ENCODE measurements around the gene KCNQ5.

KCNQ5 gene

DNA sequence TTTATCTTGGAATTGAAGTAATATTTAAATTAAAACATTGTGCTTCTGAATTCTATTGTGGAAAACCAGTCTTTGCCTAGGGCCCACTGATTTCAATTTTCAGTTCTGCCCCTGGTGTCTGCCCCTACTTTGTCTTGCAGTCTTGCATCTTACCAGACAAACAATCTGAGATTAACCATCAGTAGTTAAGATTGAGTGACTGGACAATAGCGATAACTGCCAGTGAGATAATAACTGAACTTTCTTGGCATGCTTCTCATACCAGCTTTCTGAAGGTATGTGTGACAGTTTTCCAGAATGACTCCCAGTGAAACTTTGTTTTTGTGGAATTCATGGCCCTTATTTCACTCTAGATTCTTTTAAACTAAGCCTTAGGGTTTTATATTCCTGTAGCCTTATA, 53.5 kb downstream of the KCNQ5 start:
- no peaks in the 10 kb centered on the region for H3K27me3 ChIP-seq (ENCODE audit: control insufficient read depth, insufficient read depth, low read length)
- no peak overlapping the region for H3K27ac ChIP-seq (ENCODE audit: low read length)
- H3K9me3 ChIP-seq (ENCODE audit: control insufficient read depth, insufficient read depth, low read length): no peaks in the 10 kb centered on the region
- H3K4me3 ChIP-seq (ENCODE audit: low read length): no peak overlapping the region
- WGBS (ENCODE audit: insufficient coverage, insufficient read length): no CpG with 5 or more reads among the region's 1 CpG
- H3K36me3 ChIP-seq (ENCODE audit: control insufficient read depth, insufficient read depth, low read length): no peaks in the 10 kb centered on the region
- H3K4me1 ChIP-seq (ENCODE audit: control insufficient read depth, insufficient read depth, low read length): no peaks in the 10 kb centered on the region
- DNase-seq (ENCODE audit: low read depth, low spot score): no peak

DNA sequence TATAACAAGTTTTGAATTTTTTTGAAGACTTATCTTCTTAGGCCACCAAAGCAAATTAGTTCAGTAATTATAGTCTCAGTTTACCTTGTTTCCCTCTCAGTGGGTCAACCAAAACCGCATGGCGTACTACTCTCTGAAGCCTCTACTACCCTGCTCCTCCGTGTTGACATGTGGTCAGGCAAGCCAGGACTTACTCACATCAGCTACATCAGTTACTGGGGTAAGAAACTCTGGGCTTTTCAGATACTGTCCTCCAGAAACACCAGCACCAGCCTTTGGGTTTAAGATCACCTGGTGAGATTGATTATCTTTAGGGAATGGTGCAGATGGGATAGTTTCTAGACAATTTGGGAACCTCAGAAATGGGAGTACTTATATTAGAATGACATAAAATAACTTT, 55.1 kb downstream of the KCNQ5 start:
- WGBS (ENCODE audit: insufficient coverage, insufficient read length): no CpG with 5 or more reads among the region's 3 CpGs

DNA sequence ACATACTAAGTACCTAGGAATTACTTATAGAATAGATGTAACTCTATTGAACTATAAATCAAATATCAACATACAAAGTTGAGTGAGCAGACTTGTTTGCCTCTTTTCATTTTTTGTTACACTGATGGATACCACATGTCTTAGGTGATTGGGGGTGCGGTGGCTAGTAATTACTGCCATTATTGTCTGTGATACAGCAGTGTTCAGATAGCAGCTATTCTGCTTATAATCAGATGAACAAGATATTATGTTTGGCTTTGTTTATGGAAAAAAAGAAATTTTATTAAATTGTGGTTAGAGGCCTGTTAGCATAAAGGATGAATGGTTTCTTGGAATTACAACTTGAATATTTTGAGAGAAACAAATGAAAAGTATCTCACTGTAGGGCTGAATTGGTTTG, 55.9 kb downstream of the KCNQ5 start:
- Histone ChIP-seq H3K36me3 (ENCODE audit: control insufficient read depth, insufficient read depth, low read length) (no peaks in the 10 kb centered on the region), H3K27me3 (ENCODE audit: control insufficient read depth, insufficient read depth, low read length) (no peaks in the 10 kb centered on the region), H3K4me1 (ENCODE audit: control insufficient read depth, insufficient read depth, low read length) (no peaks in the 10 kb centered on the region), H3K9me3 (ENCODE audit: control insufficient read depth, insufficient read depth, low read length) (no peaks in the 10 kb centered on the region), H3K27ac (ENCODE audit: low read length) (no peak overlapping the region), H3K4me3 (ENCODE audit: low read length) (no peak overlapping the region)
- DNase-seq (ENCODE audit: low read depth, low spot score): no peak
- WGBS (ENCODE audit: insufficient coverage, insufficient read length): no CpG with 5 or more reads among the region's 1 CpG

More for the DNA sequence above, 55.1 kb downstream of the KCNQ5 start:
- no peak for DNase-seq (ENCODE audit: low read depth, low spot score)
- H3K4me1 ChIP-seq (ENCODE audit: control insufficient read depth, insufficient read depth, low read length): no peaks in the 10 kb centered on the region
- H3K4me3 ChIP-seq (ENCODE audit: low read length): no peak overlapping the region
- H3K9me3 ChIP-seq (ENCODE audit: control insufficient read depth, insufficient read depth, low read length): no peaks in the 10 kb centered on the region
- no peak overlapping the region for H3K27ac ChIP-seq (ENCODE audit: low read length)
- H3K36me3 ChIP-seq (ENCODE audit: control insufficient read depth, insufficient read depth, low read length): no peaks in the 10 kb centered on the region
- no peaks in the 10 kb centered on the region for H3K27me3 ChIP-seq (ENCODE audit: control insufficient read depth, insufficient read depth, low read length)

DNA sequence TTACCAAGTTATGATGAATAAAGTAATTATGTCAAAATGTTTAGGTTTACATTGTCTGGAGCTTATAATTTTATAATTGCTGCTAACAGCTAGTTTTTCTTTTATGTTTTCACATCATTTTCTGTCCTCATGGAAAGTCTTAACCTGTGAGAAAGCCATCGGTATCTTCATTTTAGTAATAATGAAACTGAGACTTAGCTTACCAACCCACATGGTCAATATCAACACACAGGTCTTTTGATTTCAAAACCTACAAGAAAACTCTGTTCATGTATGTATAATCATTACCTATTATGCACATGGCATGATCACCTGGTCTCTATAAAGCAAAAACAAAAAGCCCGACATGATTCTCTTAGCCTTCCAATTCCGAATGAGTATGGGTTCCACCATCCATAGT, 61.9 kb downstream of the KCNQ5 start:
- no peaks in the 10 kb centered on the region for H3K4me1 ChIP-seq (ENCODE audit: control insufficient read depth, insufficient read depth, low read length)
- H3K4me3 ChIP-seq (ENCODE audit: low read length): no peak overlapping the region
- no peaks in the 10 kb centered on the region for H3K27me3 ChIP-seq (ENCODE audit: control insufficient read depth, insufficient read depth, low read length)
- no peak overlapping the region for H3K27ac ChIP-seq (ENCODE audit: low read length)
- DNase-seq (ENCODE audit: low read depth, low spot score): no peak
- H3K36me3 ChIP-seq (ENCODE audit: control insufficient read depth, insufficient read depth, low read length): no peaks in the 10 kb centered on the region
- WGBS (ENCODE audit: insufficient coverage, insufficient read length): no CpG with 5 or more reads among the region's 3 CpGs
- no peaks in the 10 kb centered on the region for H3K9me3 ChIP-seq (ENCODE audit: control insufficient read depth, insufficient read depth, low read length)

DNA sequence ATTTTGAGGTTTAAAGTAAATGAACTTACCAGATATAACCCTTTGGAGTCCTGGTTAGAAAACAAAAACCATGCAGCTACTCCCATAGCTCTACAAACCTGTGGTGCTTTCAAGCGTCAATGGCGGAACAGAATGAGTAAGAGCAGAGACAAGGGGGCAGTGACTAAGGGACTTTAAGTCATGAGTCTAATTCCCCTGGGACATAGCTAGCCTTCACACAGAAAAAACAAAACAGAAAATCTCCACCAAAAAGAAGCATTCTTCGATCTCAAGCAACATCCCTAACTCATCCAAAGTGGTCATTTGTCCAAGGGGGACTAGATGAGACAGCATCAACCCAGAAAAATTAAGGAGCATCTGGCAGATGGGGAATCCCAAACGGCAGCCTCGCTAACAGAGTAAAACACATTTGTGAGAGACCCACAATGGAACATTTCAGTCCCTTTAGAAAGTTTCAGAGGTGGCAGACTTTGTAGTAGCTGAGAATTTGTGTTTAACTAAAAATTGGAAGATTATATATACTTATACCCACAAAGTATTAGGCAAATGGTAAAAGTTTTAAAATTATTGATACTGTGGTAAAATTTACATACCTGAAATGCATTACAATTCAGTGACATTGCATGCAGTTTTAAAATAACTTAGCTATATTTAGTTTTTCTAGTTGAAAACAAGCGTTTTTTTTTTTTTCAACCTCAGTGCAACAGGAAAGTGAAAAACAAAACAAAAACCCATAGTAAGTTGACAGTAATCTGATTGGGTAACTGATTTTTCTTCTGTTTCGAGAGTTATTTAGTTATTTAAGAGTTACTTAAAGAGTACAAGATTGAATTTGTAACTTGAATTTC, 67.5 kb downstream of the KCNQ5 start:
- no CpG with 5 or more reads among the region's 7 CpGs for WGBS (ENCODE audit: insufficient coverage, insufficient read length)
- DNase-seq (ENCODE audit: low read depth, low spot score): no peak

DNA sequence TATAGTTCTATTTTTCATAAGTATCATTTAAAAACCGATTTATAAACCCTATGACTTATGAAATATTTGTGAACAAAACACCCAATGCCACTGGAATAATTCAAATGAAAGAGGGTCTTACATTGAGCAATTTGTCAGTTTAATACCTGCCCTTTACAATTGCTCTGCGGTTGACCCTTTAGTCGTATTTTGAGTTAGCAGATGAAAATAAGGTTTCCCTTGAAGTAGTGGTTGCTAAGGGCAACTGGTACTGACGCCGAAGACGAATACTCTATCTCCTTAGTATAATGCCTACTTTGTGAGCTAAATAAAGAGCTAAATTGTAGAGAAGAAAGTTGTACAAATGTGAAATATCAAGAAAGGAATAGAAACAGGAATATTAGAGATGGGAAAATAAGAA, 69.4 kb downstream of the KCNQ5 start:
- Histone ChIP-seq H3K27ac (ENCODE audit: low read length) (no peak overlapping the region), H3K9me3 (ENCODE audit: control insufficient read depth, insufficient read depth, low read length) (no peaks in the 10 kb centered on the region), H3K4me1 (ENCODE audit: control insufficient read depth, insufficient read depth, low read length) (no peaks in the 10 kb centered on the region), H3K4me3 (ENCODE audit: low read length) (no peak overlapping the region), H3K27me3 (ENCODE audit: control insufficient read depth, insufficient read depth, low read length) (no peaks in the 10 kb centered on the region), H3K36me3 (ENCODE audit: control insufficient read depth, insufficient read depth, low read length) (no peaks in the 10 kb centered on the region)
- no CpG with 5 or more reads among the region's 6 CpGs for WGBS (ENCODE audit: insufficient coverage, insufficient read length)
- no peak for DNase-seq (ENCODE audit: low read depth, low spot score)

More for the DNA sequence above, 67.5 kb downstream of the KCNQ5 start:
- H3K27me3 ChIP-seq (ENCODE audit: control insufficient read depth, insufficient read depth, low read length): no peaks in the 10 kb centered on the region
- H3K4me1 ChIP-seq (ENCODE audit: control insufficient read depth, insufficient read depth, low read length): no peaks in the 10 kb centered on the region
- H3K4me3 ChIP-seq (ENCODE audit: low read length): no peak overlapping the region
- H3K27ac ChIP-seq (ENCODE audit: low read length): no peak overlapping the region
- H3K9me3 ChIP-seq (ENCODE audit: control insufficient read depth, insufficient read depth, low read length): no peaks in the 10 kb centered on the region
- H3K36me3 ChIP-seq (ENCODE audit: control insufficient read depth, insufficient read depth, low read length): no peaks in the 10 kb centered on the region

DNA sequence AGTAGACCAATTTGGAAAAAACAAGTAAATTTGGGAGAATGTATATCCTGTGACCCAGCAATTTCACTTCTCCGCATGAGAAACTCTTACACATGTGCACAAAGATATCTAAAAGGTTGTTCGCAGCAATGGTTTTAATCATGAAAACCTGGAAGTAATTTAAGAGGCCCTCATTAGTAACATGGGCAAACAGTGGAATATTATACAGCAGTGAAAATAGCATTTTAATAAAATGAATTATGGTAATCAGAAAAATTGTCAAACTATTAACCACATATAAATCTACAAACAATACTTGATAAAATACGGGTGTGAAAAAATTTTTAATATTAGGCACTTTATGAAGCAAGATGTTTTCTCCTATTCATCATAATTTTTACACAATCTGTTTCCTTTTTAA, 74.2 kb downstream of the KCNQ5 start:
- WGBS (ENCODE audit: insufficient coverage, insufficient read length): no CpG with 5 or more reads among the region's 3 CpGs
- no peak overlapping the region for H3K27ac ChIP-seq (ENCODE audit: low read length)
- H3K4me3 ChIP-seq (ENCODE audit: low read length): no peak overlapping the region
- H3K27me3 ChIP-seq (ENCODE audit: control insufficient read depth, insufficient read depth, low read length): no peaks in the 10 kb centered on the region
- H3K4me1 ChIP-seq (ENCODE audit: control insufficient read depth, insufficient read depth, low read length): no peaks in the 10 kb centered on the region
- DNase-seq (ENCODE audit: low read depth, low spot score): no peak
- H3K9me3 ChIP-seq (ENCODE audit: control insufficient read depth, insufficient read depth, low read length): no peaks in the 10 kb centered on the region
- H3K36me3 ChIP-seq (ENCODE audit: control insufficient read depth, insufficient read depth, low read length): no peaks in the 10 kb centered on the region

DNA sequence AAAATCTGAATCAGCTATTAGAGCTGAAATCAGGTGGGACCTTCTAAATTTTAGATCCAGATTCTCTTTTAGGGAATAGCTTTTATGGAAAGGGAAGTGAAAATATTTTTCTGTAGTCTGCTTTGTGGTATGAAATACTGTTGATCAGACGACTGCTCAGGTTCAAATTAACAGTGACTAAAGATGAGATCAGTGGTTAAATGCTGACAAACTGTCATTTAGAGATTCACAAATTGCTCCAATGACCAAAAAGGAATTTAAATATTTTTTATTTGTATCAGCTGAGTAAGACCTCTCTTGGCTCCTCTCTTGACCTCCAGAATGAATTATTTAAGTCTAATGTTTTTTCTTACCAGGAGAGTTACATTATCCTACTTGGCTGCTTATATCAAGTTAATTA, 77.3 kb downstream of the KCNQ5 start:
- Histone ChIP-seq H3K4me3 (ENCODE audit: low read length) (no peak overlapping the region), H3K27me3 (ENCODE audit: control insufficient read depth, insufficient read depth, low read length) (no peaks in the 10 kb centered on the region), H3K27ac (ENCODE audit: low read length) (no peak overlapping the region), H3K4me1 (ENCODE audit: control insufficient read depth, insufficient read depth, low read length) (no peaks in the 10 kb centered on the region), H3K9me3 (ENCODE audit: control insufficient read depth, insufficient read depth, low read length) (no peaks in the 10 kb centered on the region), H3K36me3 (ENCODE audit: control insufficient read depth, insufficient read depth, low read length) (no peaks in the 10 kb centered on the region)
- DNase-seq (ENCODE audit: low read depth, low spot score): no peak
- no CpG with 5 or more reads among the region's 1 CpG for WGBS (ENCODE audit: insufficient coverage, insufficient read length)

DNA sequence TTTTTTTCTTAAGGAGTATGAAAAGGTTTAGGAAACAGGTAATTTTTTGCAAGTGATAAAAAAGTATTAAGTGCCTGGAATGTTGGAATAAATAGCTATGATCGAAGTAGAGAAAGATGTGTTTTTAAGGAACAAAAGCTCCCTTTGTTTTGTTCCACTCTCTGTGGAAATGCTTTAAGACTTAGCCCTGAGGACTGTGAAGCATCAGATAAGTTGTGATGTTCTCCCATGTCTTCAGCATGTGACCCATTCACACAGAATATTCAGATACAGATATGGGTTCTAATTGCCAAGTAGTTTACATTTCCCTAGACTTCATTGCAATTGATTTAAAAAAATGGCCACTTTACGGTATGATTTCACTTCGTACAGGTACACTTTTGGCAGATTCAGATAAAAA, 80.6 kb downstream of the KCNQ5 start:
- no peaks in the 10 kb centered on the region for H3K27me3 ChIP-seq (ENCODE audit: control insufficient read depth, insufficient read depth, low read length)
- H3K4me1 ChIP-seq (ENCODE audit: control insufficient read depth, insufficient read depth, low read length): no peaks in the 10 kb centered on the region
- H3K9me3 ChIP-seq (ENCODE audit: control insufficient read depth, insufficient read depth, low read length): no peaks in the 10 kb centered on the region
- H3K36me3 ChIP-seq (ENCODE audit: control insufficient read depth, insufficient read depth, low read length): no peaks in the 10 kb centered on the region
- no peak overlapping the region for H3K4me3 ChIP-seq (ENCODE audit: low read length)
- no peak for DNase-seq (ENCODE audit: low read depth, low spot score)
- WGBS (ENCODE audit: insufficient coverage, insufficient read length): 100% methylated on average over 1 of the region's 3 CpGs
- no peak overlapping the region for H3K27ac ChIP-seq (ENCODE audit: low read length)

DNA sequence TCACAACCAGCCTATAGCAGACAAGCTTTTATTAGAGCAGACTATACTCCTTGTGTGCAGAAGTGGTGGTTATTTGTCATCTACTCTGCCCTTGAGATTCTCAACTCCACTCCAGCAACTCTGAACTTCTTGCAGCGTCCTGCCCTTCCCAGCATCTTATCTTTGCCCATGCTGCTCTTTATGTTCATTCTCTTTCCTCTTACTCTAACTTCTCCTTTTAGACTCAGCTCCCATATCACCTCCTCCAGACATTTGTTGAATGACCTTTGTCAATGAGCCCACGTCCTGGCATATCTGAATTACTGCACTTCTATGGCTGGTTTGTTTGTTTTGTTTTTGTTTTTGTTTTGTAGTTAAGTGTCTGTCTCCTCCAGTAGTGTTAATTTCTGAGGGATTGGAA, 81.2 kb downstream of the KCNQ5 start:
- Histone ChIP-seq H3K27ac (ENCODE audit: low read length) (no peak overlapping the region), H3K36me3 (ENCODE audit: control insufficient read depth, insufficient read depth, low read length) (no peaks in the 10 kb centered on the region), H3K4me3 (ENCODE audit: low read length) (no peak overlapping the region), H3K4me1 (ENCODE audit: control insufficient read depth, insufficient read depth, low read length) (no peaks in the 10 kb centered on the region), H3K27me3 (ENCODE audit: control insufficient read depth, insufficient read depth, low read length) (no peaks in the 10 kb centered on the region), H3K9me3 (ENCODE audit: control insufficient read depth, insufficient read depth, low read length) (no peaks in the 10 kb centered on the region)
- DNase-seq (ENCODE audit: low read depth, low spot score): no peak
- no CpG with 5 or more reads among the region's 2 CpGs for WGBS (ENCODE audit: insufficient coverage, insufficient read length)

DNA sequence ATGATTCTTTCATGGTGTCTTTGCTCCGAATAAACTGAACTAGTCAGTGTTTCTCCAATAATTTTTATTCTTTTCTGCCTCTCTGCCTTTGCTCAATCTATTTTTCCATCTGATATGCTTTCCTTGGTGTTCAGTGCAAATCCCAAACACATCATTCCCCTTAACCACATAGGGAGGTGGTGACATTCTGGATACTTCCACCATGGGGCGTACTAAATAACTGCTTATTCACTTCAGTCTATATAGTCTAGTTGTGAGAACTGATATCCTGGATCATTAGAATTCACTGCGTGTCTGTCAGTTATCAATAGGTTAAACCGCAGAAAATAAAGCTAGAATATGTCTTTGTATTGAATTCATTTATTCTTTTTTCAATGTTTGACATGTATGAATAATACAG, 83.1 kb downstream of the KCNQ5 start:
- H3K27me3 ChIP-seq (ENCODE audit: control insufficient read depth, insufficient read depth, low read length): no peaks in the 10 kb centered on the region
- DNase-seq (ENCODE audit: low read depth, low spot score): no peak
- no peak overlapping the region for H3K27ac ChIP-seq (ENCODE audit: low read length)
- no CpG with 5 or more reads among the region's 4 CpGs for WGBS (ENCODE audit: insufficient coverage, insufficient read length)
- H3K36me3 ChIP-seq (ENCODE audit: control insufficient read depth, insufficient read depth, low read length): no peaks in the 10 kb centered on the region
- H3K4me3 ChIP-seq (ENCODE audit: low read length): no peak overlapping the region
- H3K4me1 ChIP-seq (ENCODE audit: control insufficient read depth, insufficient read depth, low read length): no peaks in the 10 kb centered on the region
- no peaks in the 10 kb centered on the region for H3K9me3 ChIP-seq (ENCODE audit: control insufficient read depth, insufficient read depth, low read length)

All from iPS DF 6.9 (cell line).